KOPT-K1 (cell line): ENCODE results near the gene ZDHHC12.
A peak's percentile ranks its signal among the peaks of the same experiment; 100 is the strongest.

Experiments used
- H3K27ac ChIP-seq: fragments of 200-600 bp; sonication (generic); 2 replicates; pipeline ENCODE4 v1.5.1; 2016; ENCODE audit warnings: antibody characterized with exemption, mild to moderate bottlenecking, low read depth, low read length; ENCODE audit not compliant: poor library complexity, severe bottlenecking
- H3K36me3 ChIP-seq: fragments of 200-600 bp; sonication (generic); 2 replicates; pipeline ENCODE4 v1.5.1; 2017; ENCODE audit warnings: antibody characterized with exemption, mild to moderate bottlenecking, low read length, moderate library complexity; ENCODE audit not compliant: insufficient read depth
- H3K9me3 ChIP-seq: fragments of 200-600 bp; sonication (generic); 2 replicates; pipeline ENCODE4 v1.5.1; 2017; ENCODE audit warnings: antibody characterized with exemption, low read length, mild to moderate bottlenecking; ENCODE audit not compliant: insufficient read depth, poor library complexity, severe bottlenecking

Gene ZDHHC12

GRCh38 chr9:128743421-128743820 is 19.5 kb upstream of the ZDHHC12 start:
- H3K36me3 ChIP-seq, result peaks cover 4% of the 10 kb centered on the region; the same call in 1 of the 2 replicates
- no peaks in the 10 kb centered on the region for H3K9me3 ChIP-seq
- no peak overlapping the region for H3K27ac ChIP-seq

- Histone ChIP-seq H3K36me3 (peaks cover 4% of the 10 kb centered on the region; the same call in 1 of the 2 replicates), H3K9me3 (no peaks in the 10 kb centered on the region), H3K27ac (no peak overlapping the region)
Measured at GRCh38 chr9:128742401-128742800, 18.5 kb upstream of the ZDHHC12 start.

GRCh38 chr9:128735373-128735772 is 11.4 kb upstream of the ZDHHC12 start:
- peaks cover 33% of the 10 kb centered on the region; the same call in 1 of the 2 replicates for H3K36me3 ChIP-seq
- no peak overlapping the region for H3K27ac ChIP-seq

GRCh38 chr9:128733256-128733655 is 9.3 kb upstream of the ZDHHC12 start:
- Histone ChIP-seq H3K9me3 (no peaks in the 10 kb centered on the region), H3K27ac (no peak overlapping the region), H3K36me3 (peaks cover 33% of the 10 kb centered on the region; the same call in 1 of the 2 replicates)

More at GRCh38 chr9:128735373-128735772, 11.4 kb upstream of the ZDHHC12 start:
- no peaks in the 10 kb centered on the region for H3K9me3 ChIP-seq

- Histone ChIP-seq H3K27ac (no peak overlapping the region), H3K9me3 (no peaks in the 10 kb centered on the region), H3K36me3 (peaks cover 33% of the 10 kb centered on the region; the same call in 1 of the 2 replicates)
Measured at GRCh38 chr9:128732576-128732975, 8.6 kb upstream of the ZDHHC12 start.

GRCh38 chr9:128731691-128732090 is 7.8 kb upstream of the ZDHHC12 start:
- Histone ChIP-seq H3K9me3 (no peaks in the 10 kb centered on the region), H3K27ac (no peak overlapping the region)

GRCh38 chr9:128731093-128731492 is 7.2 kb upstream of the ZDHHC12 start:
- Histone ChIP-seq H3K9me3 (no peaks in the 10 kb centered on the region), H3K27ac (no peak overlapping the region)

More at GRCh38 chr9:128731691-128732090, 7.8 kb upstream of the ZDHHC12 start:
- H3K36me3 ChIP-seq, result peaks cover 33% of the 10 kb centered on the region; the same call in 1 of the 2 replicates

GRCh38 chr9:128729766-128730517 is 6.0 kb upstream of the ZDHHC12 start:
- Histone ChIP-seq H3K9me3 (no peaks in the 10 kb centered on the region), H3K36me3 (peaks cover 27% of the 10 kb centered on the region; the same call in 1 of the 2 replicates), H3K27ac (no peak overlapping the region)

More at GRCh38 chr9:128731093-128731492, 7.2 kb upstream of the ZDHHC12 start:
- H3K36me3 ChIP-seq, result peaks cover 33% of the 10 kb centered on the region; the same call in 1 of the 2 replicates

GRCh38 chr9:128729302-128729701 is 5.4 kb upstream of the ZDHHC12 start:
- H3K9me3 ChIP-seq, result no peaks in the 10 kb centered on the region
- H3K27ac ChIP-seq, result no peak overlapping the region
- H3K36me3 ChIP-seq, result peaks cover 22% of the 10 kb centered on the region; the same call in 1 of the 2 replicates

- no peaks in the 10 kb centered on the region for H3K9me3 ChIP-seq
Measured at GRCh38 chr9:128728298-128728697, 4.4 kb upstream of the ZDHHC12 start.

GRCh38 chr9:128727640-128728248 is 3.8 kb upstream of the ZDHHC12 start:
- no peaks in the 10 kb centered on the region for H3K9me3 ChIP-seq
- H3K36me3 ChIP-seq, result peaks cover 13% of the 10 kb centered on the region; the same call in 1 of the 2 replicates
- H3K27ac ChIP-seq, result peak overlapping the region; percentile 37

More at GRCh38 chr9:128728298-128728697, 4.4 kb upstream of the ZDHHC12 start:
- Histone ChIP-seq H3K36me3 (peaks cover 19% of the 10 kb centered on the region; the same call in 1 of the 2 replicates), H3K27ac (peak overlapping the region; percentile 37)

- Histone ChIP-seq H3K27ac (peak overlapping the region; percentile 81), H3K9me3 (no peaks in the 10 kb centered on the region), H3K36me3 (peaks cover 19% of the 10 kb centered on the region; the same call in 1 of the 2 replicates)
Measured at GRCh38 chr9:128724744-128725211, 851 bp upstream of the ZDHHC12 start.

- no peaks in the 10 kb centered on the region for H3K9me3 ChIP-seq
- H3K27ac ChIP-seq, result peak overlapping the region; percentile 78
- H3K36me3 ChIP-seq, result peaks cover 19% of the 10 kb centered on the region; the same call in 1 of the 2 replicates
Measured at GRCh38 chr9:128723352-128723865, 518 bp downstream of the ZDHHC12 start.

GRCh38 chr9:128722380-128723351 is 1.3 kb downstream of the ZDHHC12 start:
- no peaks in the 10 kb centered on the region for H3K9me3 ChIP-seq
- H3K36me3 ChIP-seq, result peaks cover 19% of the 10 kb centered on the region; the same call in 1 of the 2 replicates
- H3K27ac ChIP-seq, result peak overlapping the region; percentile 78
